Measurements from ENCODE around the gene KAT8. TPM values are rescaled to one million over a fixed set of nuclear protein-coding genes. Genes with fewer than 3 reads are reported as not detected.

Gene KAT8
- total and polyA plus RNA-seq, 2 of the 13 experiments (the other 11 are each of a cell fraction or from before 2014, with no cell fraction given), result 79.0 to 84.2 TPM

DNA sequence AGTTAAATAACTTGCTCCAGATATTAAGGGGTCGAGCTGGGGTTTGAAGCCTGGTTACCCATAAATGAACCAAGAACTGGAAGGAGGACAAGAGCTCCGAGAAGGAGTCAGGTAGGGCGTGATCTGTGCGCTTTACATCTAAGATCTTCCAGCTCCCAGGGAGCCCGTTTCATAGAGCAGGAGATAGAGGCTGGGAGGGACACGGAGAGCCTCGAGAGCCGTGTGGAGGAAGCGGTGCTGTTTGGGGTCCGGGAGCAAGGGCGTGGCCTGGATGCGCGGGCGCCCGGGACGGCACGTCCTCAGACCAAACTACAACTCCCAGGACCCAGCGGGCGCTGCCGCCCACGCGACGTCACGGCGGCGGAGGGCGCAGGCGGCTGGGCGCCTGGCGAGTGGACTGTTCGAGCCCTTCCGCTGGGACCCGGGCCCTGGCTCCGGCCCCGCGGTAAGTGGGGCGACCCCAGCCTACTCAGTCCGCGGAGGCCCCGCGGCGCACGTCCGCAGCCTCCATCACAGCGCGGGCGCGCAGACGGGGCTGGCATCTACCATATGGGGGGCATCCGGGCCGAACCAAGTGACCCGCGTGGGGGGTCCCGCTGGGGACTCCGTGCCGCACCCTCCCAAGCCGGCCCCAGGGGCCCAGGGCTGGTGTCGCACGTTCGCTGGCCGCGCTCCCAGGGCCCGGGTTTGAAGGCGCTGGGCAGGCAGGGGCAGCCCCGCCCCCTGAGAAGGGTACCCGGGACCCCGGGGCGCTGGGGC is 9.2 kb upstream of the KAT8 start, which contains the start of gene BCKDK (continued):
- no peak for TF ChIP-seq ZNF773 (CRISPR knock-in tag; IDR thresholded peaks at IDR 0.05; ENCODE audit: borderline replicate concordance)
- peak; percentile 58; the same call in 1 of the 2 replicates for TF ChIP-seq REL (CRISPR knock-in tag; conservative IDR thresholded peaks at IDR 0.05)
- TF ChIP-seq NFYC (CRISPR knock-in tag; IDR thresholded peaks at IDR 0.05), result peak; percentile 64
- no peak for TF ChIP-seq ZFYVE20 (CRISPR knock-in tag; IDR thresholded peaks at IDR 0.05; ENCODE audit: borderline replicate concordance, low read depth)
- TF ChIP-seq EED (CRISPR knock-in tag; IDR thresholded peaks at IDR 0.05), result no peak
- TF ChIP-seq ZNF17 (CRISPR knock-in tag; IDR thresholded peaks at IDR 0.05), result no peak
- no peak; the same call in 1 of the 2 replicates for TF ChIP-seq ATF7-NPFF (CRISPR knock-in tag; IDR thresholded peaks at IDR 0.05; ENCODE audit: low read depth)
- TF ChIP-seq FOXA1 (IDR thresholded peaks at IDR 0.05), result no peak
- TF ChIP-seq FOXA1 (CRISPR knock-in tag; IDR thresholded peaks at IDR 0.05), result no peak
- TF ChIP-seq, protein P1, sequence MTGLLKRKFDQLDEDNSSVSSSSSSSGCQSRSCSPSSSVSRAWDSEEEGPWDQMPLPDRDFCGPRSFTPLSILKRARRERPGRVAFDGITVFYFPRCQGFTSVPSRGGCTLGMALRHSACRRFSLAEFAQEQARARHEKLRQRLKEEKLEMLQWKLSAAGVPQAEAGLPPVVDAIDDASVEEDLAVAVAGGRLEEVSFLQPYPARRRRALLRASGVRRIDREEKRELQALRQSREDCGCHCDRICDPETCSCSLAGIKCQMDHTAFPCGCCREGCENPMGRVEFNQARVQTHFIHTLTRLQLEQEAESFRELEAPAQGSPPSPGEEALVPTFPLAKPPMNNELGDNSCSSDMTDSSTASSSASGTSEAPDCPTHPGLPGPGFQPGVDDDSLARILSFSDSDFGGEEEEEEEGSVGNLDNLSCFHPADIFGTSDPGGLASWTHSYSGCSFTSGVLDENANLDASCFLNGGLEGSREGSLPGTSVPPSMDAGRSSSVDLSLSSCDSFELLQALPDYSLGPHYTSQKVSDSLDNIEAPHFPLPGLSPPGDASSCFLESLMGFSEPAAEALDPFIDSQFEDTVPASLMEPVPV (CRISPR knock-in tag; IDR thresholded peaks at IDR 0.05), result peak; percentile 36; the same call in 1 of the 2 replicates
- peak; percentile 80 for TF ChIP-seq KLF9 (CRISPR knock-in tag; IDR thresholded peaks at IDR 0.05; ENCODE audit: low read depth)
- TF ChIP-seq LCORL (IDR thresholded peaks at IDR 0.05), result no peak
- peak; percentile 87 for TF ChIP-seq LCORL (CRISPR knock-in tag; IDR thresholded peaks at IDR 0.05)
- TF ChIP-seq ZNF768 (CRISPR knock-in tag; IDR thresholded peaks at IDR 0.05), result peak; percentile 72; the same call in 1 of the 2 replicates
- TF ChIP-seq RXRA (CRISPR knock-in tag; IDR thresholded peaks at IDR 0.05), result peak; percentile 37
- TF ChIP-seq SNRNP70 (IDR thresholded peaks at IDR 0.05; ENCODE audit: low read depth, low read length), result no peak
- TF ChIP-seq ZBTB20 (CRISPR knock-in tag; IDR thresholded peaks at IDR 0.05; ENCODE audit: borderline replicate concordance, low read depth), result no peak
- TF ChIP-seq SMYD3 (CRISPR knock-in tag; IDR thresholded peaks at IDR 0.05), result 0 out of 2 replicates have a peak, but pooled peaks have one; percentile 16
- TF ChIP-seq, protein P2, sequence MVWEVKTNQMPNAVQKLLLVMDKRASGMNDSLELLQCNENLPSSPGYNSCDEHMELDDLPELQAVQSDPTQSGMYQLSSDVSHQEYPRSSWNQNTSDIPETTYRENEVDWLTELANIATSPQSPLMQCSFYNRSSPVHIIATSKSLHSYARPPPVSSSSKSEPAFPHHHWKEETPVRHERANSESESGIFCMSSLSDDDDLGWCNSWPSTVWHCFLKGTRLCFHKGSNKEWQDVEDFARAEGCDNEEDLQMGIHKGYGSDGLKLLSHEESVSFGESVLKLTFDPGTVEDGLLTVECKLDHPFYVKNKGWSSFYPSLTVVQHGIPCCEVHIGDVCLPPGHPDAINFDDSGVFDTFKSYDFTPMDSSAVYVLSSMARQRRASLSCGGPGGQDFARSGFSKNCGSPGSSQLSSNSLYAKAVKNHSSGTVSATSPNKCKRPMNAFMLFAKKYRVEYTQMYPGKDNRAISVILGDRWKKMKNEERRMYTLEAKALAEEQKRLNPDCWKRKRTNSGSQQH (CRISPR knock-in tag; IDR thresholded peaks at IDR 0.05; ENCODE audit: low read depth), result peak; percentile 23; the same call in 1 of the 2 replicates
- TF ChIP-seq, protein P3, sequence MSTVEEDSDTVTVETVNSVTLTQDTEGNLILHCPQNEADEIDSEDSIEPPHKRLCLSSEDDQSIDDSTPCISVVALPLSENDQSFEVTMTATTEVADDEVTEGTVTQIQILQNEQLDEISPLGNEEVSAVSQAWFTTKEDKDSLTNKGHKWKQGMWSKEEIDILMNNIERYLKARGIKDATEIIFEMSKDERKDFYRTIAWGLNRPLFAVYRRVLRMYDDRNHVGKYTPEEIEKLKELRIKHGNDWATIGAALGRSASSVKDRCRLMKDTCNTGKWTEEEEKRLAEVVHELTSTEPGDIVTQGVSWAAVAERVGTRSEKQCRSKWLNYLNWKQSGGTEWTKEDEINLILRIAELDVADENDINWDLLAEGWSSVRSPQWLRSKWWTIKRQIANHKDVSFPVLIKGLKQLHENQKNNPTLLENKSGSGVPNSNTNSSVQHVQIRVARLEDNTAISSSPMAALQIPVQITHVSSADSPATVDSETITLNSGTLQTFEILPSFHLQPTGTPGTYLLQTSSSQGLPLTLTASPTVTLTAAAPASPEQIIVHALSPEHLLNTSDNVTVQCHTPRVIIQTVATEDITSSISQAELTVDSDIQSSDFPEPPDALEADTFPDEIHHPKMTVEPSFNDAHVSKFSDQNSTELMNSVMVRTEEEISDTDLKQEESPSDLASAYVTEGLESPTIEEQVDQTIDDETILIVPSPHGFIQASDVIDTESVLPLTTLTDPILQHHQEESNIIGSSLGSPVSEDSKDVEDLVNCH (CRISPR knock-in tag; IDR thresholded peaks at IDR 0.05), result no peak
- TF ChIP-seq PRMT3 (CRISPR knock-in tag; IDR thresholded peaks at IDR 0.05; ENCODE audit: borderline replicate concordance, low read depth), result no peak
- peak; percentile 90 for TF ChIP-seq HDAC1 (CRISPR knock-in tag; IDR thresholded peaks at IDR 0.05)
- no peak for TF ChIP-seq ZNF326 (CRISPR knock-in tag; IDR thresholded peaks at IDR 0.05; ENCODE audit: borderline replicate concordance)
- peak; percentile 92 for TF ChIP-seq SPEN (CRISPR knock-in tag; IDR thresholded peaks at IDR 0.05; ENCODE audit: low read depth)
- 0 out of 2 replicates have a peak, but pooled peaks have one; percentile 11 for TF ChIP-seq TARDBP (CRISPR knock-in tag; IDR thresholded peaks at IDR 0.05)
- TF ChIP-seq ZNF562 (CRISPR knock-in tag; IDR thresholded peaks at IDR 0.05; ENCODE audit: borderline replicate concordance), result no peak
- peak; percentile 75; the same call in 1 of the 2 replicates for TF ChIP-seq ZNF605 (CRISPR knock-in tag; IDR thresholded peaks at IDR 0.05)

All from HepG2 (cell line).